Naive thymus-derived CD8-positive, alpha-beta T cell (primary cell): Measurements from ENCODE around the gene LYRM4. TPM values are rescaled to one million over a fixed set of nuclear protein-coding genes. Genes with fewer than 3 reads are reported as not detected.

Source experiments
- ATAC-seq, 2 donors: fragments of 150-1000 bp; cut with Tn5 transposase in 1 of 2; sonication (Bioruptor Pico), chemical (Tn5 transposase) in 1 of 2; 1 replicate in 1 of 2; 2 replicates in 1 of 2; pipeline ENCODE4 v1.10.0; 2021; ENCODE audit warnings: mild to moderate bottlenecking in 2 of 2, moderate library complexity in 2 of 2
- POLR2A ChIA-PET: fragments of 350-600 bp; sonication (Branson Sonifier 250); formaldehyde crosslinking; loops from one replicate; lab custom pipeline; 2021; ENCODE audit warnings: antibody characterized with exemption; lab: Charles Lee
- DNase-seq, 10 donors: peaks; one replicate each; pipeline versions ENCODE4 v3.0.0 to v3.0.0-alpha.2; 2020 to 2022
- H3K27ac Mint-ChIP-seq, 10 donors: one replicate each; pipeline ENCODE4 v1.8.0; 2020 to 2022; ENCODE audit warnings: mild to moderate bottlenecking in 10 of 10, mixed read lengths in 10 of 10, moderate library complexity in 4 of 10, inconsistent platforms in 1 of 10
- H3K27me3 Mint-ChIP-seq, 5 donors: one replicate each; pipeline ENCODE4 v1.8.0; 2021 to 2022; ENCODE audit warnings: mixed read lengths in 5 of 5
- H3K36me3 Mint-ChIP-seq, 3 donors: one replicate each; pipeline ENCODE4 v1.8.0; 2020 to 2022; ENCODE audit warnings: mixed read lengths in 3 of 3, mild to moderate bottlenecking in 2 of 3, inconsistent platforms in 1 of 3
- H3K4me1 Mint-ChIP-seq, 4 donors: one replicate each; pipeline ENCODE4 v1.8.0; 2021 to 2022; ENCODE audit warnings: mixed read lengths in 4 of 4
- H3K4me3 Mint-ChIP-seq, 10 donors: one replicate each; pipeline ENCODE4 v1.8.0; 2020 to 2022; ENCODE audit warnings: mild to moderate bottlenecking in 10 of 10, mixed read lengths in 10 of 10, moderate library complexity in 6 of 10, inconsistent platforms in 1 of 10
- H3K9me3 Mint-ChIP-seq, 9 donors: one replicate each; pipeline ENCODE4 v1.8.0; 2020 to 2022; ENCODE audit warnings: mixed read lengths in 9 of 9, mild to moderate bottlenecking in 3 of 9, inconsistent platforms in 1 of 9, moderate library complexity in 1 of 9
- polyA plus RNA-seq, 3 donors: library from polyadenylated mRNA; unstranded; fragments of 300-500 nt; fragmentation: Illumina TruSeq; gene quantifications; one replicate each; pipeline ENCODE4 v1.2.3, GENCODE V29; 2021
- total RNA-seq, 8 experiments: library from RNA in 2 of 8; stranded (reverse) in 2 of 8; gene quantifications; one replicate each; pipeline ENCODE4 v1.2.3 and lab custom pipeline; 2021 to 2026

Gene LYRM4
- total and polyA plus RNA-seq, 5 experiments from 2014 or later, result 27.8 to 56.8 (median 52.3) TPM

- Mint-ChIP-seq H3K36me3 (peaks cover 0 to 10% (median 7%) of the 10 kb centered on the region in 3 donors), H3K4me3 (no peak overlapping the region), H3K27me3 (peaks cover 0 to 3% (median 2%) of the 10 kb centered on the region in 5 donors), H3K4me1 (no peaks in the 10 kb centered on the region), H3K9me3 (peaks cover 0 to 26% (median 0%) of the 10 kb centered on the region in 9 donors), H3K27ac (no peak overlapping the region)
- POLR2A ChIA-PET, result no interaction called here
- DNase-seq, result no peak
- no peak for ATAC-seq
These were observed 161.2 kb downstream of the LYRM4 start for GRCh38 chr6:5099537-5099936.

GRCh38 chr6:5098501-5099270 lies 162.1 kb downstream of the LYRM4 start:
- H3K27ac Mint-ChIP-seq, result no peak overlapping the region
- no peak for DNase-seq
- peaks cover 0 to 4% (median 2%) of the 10 kb centered on the region in 5 donors for H3K27me3 Mint-ChIP-seq
- ATAC-seq, result no peak
- H3K4me1 Mint-ChIP-seq, result no peaks in the 10 kb centered on the region
- no peak overlapping the region for H3K4me3 Mint-ChIP-seq
- POLR2A ChIA-PET, result no interaction called here
- peaks cover 0 to 6% (median 6%) of the 10 kb centered on the region in 3 donors for H3K36me3 Mint-ChIP-seq
- peaks cover 0 to 26% (median 0%) of the 10 kb centered on the region in 9 donors for H3K9me3 Mint-ChIP-seq

GRCh38 chr6:5096482-5096881 lies 164.3 kb downstream of the LYRM4 start:
- peaks cover 2 to 6% (median 5%) of the 10 kb centered on the region in 4 donors for H3K4me1 Mint-ChIP-seq
- H3K4me3 Mint-ChIP-seq, result no peak overlapping the region
- peaks cover 0 to 8% (median 3%) of the 10 kb centered on the region in 5 donors for H3K27me3 Mint-ChIP-seq
- ATAC-seq, result no peak
- DNase-seq, result no peak
- peaks cover 0 to 6% (median 3%) of the 10 kb centered on the region in 3 donors for H3K36me3 Mint-ChIP-seq
- H3K27ac Mint-ChIP-seq, result no peak overlapping the region
- POLR2A ChIA-PET, result no interaction called here
- H3K9me3 Mint-ChIP-seq, result peaks cover 0 to 6% (median 0%) of the 10 kb centered on the region in 9 donors

GRCh38 chr6:5095236-5095635 lies 165.5 kb downstream of the LYRM4 start:
- no peaks in the 10 kb centered on the region for H3K9me3 Mint-ChIP-seq
- H3K36me3 Mint-ChIP-seq, result peaks cover 0 to 6% (median 0%) of the 10 kb centered on the region in 3 donors
- H3K4me1 Mint-ChIP-seq, result peaks cover 8 to 15% (median 9%) of the 10 kb centered on the region in 4 donors
- H3K27ac Mint-ChIP-seq, result no peak overlapping the region
- no peak overlapping the region for H3K4me3 Mint-ChIP-seq
- no peak for DNase-seq
- ATAC-seq, result no peak
- peaks cover 0 to 11% (median 7%) of the 10 kb centered on the region in 5 donors for H3K27me3 Mint-ChIP-seq
- POLR2A ChIA-PET, result no interaction called here

- Mint-ChIP-seq H3K27ac (no peak overlapping the region), H3K36me3 (no peaks in the 10 kb centered on the region), H3K9me3 (no peaks in the 10 kb centered on the region), H3K27me3 (peaks cover 0 to 11% (median 8%) of the 10 kb centered on the region in 5 donors), H3K4me3 (no peak overlapping the region), H3K4me1 (peaks cover 10 to 15% (median 10%) of the 10 kb centered on the region in 4 donors)
- POLR2A ChIA-PET, result no interaction called here
- no peak for DNase-seq
- ATAC-seq, result no peak
These were observed 166.4 kb downstream of the LYRM4 start for GRCh38 chr6:5094327-5094726.

GRCh38 chr6:5093231-5094015 lies 167.3 kb downstream of the LYRM4 start:
- Mint-ChIP-seq H3K36me3 (no peaks in the 10 kb centered on the region), H3K4me1 (peaks cover 10 to 15% (median 10%) of the 10 kb centered on the region in 4 donors), H3K4me3 (no peak overlapping the region), H3K9me3 (no peaks in the 10 kb centered on the region), H3K27me3 (peaks cover 0 to 14% (median 11%) of the 10 kb centered on the region in 5 donors), H3K27ac (no peak overlapping the region)
- ATAC-seq, result no peak
- POLR2A ChIA-PET, result no interaction called here
- DNase-seq, result no peak

- Mint-ChIP-seq H3K27ac (no peak overlapping the region), H3K27me3 (peaks cover 13 to 28% (median 20%) of the 10 kb centered on the region in 5 donors), H3K4me1 (peaks cover 10 to 20% (median 13%) of the 10 kb centered on the region in 4 donors), H3K9me3 (no peaks in the 10 kb centered on the region), H3K4me3 (no peak overlapping the region), H3K36me3 (no peaks in the 10 kb centered on the region)
- POLR2A ChIA-PET, result no interaction called here
- DNase-seq, result no peak
- ATAC-seq, result no peak
These were observed 169.3 kb downstream of the LYRM4 start for GRCh38 chr6:5091210-5092069.

GRCh38 chr6:5090603-5091002 lies 170.1 kb downstream of the LYRM4 start:
- H3K4me3 Mint-ChIP-seq, result no peak overlapping the region
- ATAC-seq, result no peak
- peaks cover 10 to 21% (median 14%) of the 10 kb centered on the region in 4 donors for H3K4me1 Mint-ChIP-seq
- POLR2A ChIA-PET, result no interaction called here
- DNase-seq, result no peak
- no peaks in the 10 kb centered on the region for H3K36me3 Mint-ChIP-seq
- H3K27ac Mint-ChIP-seq, result no peak overlapping the region
- peaks cover 13 to 32% (median 22%) of the 10 kb centered on the region in 5 donors for H3K27me3 Mint-ChIP-seq
- no peaks in the 10 kb centered on the region for H3K9me3 Mint-ChIP-seq

GRCh38 chr6:5089481-5090438 lies 171.0 kb downstream of the LYRM4 start:
- peaks cover 10 to 22% (median 15%) of the 10 kb centered on the region in 4 donors for H3K4me1 Mint-ChIP-seq
- POLR2A ChIA-PET, result no interaction called here
- peaks cover 12 to 36% (median 21%) of the 10 kb centered on the region in 5 donors for H3K27me3 Mint-ChIP-seq
- no peak overlapping the region for H3K27ac Mint-ChIP-seq
- H3K4me3 Mint-ChIP-seq, result no peak overlapping the region
- ATAC-seq (no peak), DNase-seq (no peak)
- no peaks in the 10 kb centered on the region for H3K9me3 Mint-ChIP-seq
- no peaks in the 10 kb centered on the region for H3K36me3 Mint-ChIP-seq

GRCh38 chr6:5088780-5089179 lies 172.0 kb downstream of the LYRM4 start:
- Mint-ChIP-seq H3K27me3 (peaks cover 12 to 42% (median 20%) of the 10 kb centered on the region in 5 donors), H3K9me3 (no peaks in the 10 kb centered on the region), H3K4me3 (no peak overlapping the region), H3K4me1 (peaks cover 10 to 26% (median 16%) of the 10 kb centered on the region in 4 donors), H3K36me3 (no peaks in the 10 kb centered on the region), H3K27ac (no peak overlapping the region)
- POLR2A ChIA-PET, result no interaction called here
- DNase-seq (no peak), ATAC-seq (no peak)

- POLR2A ChIA-PET, result no interaction called here
- Mint-ChIP-seq H3K4me1 (peaks cover 10 to 30% (median 18%) of the 10 kb centered on the region in 4 donors), H3K27ac (no peak overlapping the region), H3K27me3 (peaks cover 18 to 54% (median 33%) of the 10 kb centered on the region in 5 donors), H3K9me3 (no peaks in the 10 kb centered on the region), H3K36me3 (peaks cover 0 to 2% (median 0%) of the 10 kb centered on the region in 3 donors), H3K4me3 (peak overlapping the region in 3 of 10 donors; percentile 30 to 54 (median 36))
- ATAC-seq (no peak), DNase-seq (no peak)
These were observed 173.4 kb downstream of the LYRM4 start for GRCh38 chr6:5087389-5087788.
